Stimulated activated CD8-positive, alpha-beta memory T cell treated with anti-CD3 and anti-CD28 coated beads, Interleukin-4, amount 100 ng/mL, for 24 hours (primary cell): Measurements from ENCODE around the gene OR2S2.

Source experiments
- DNase-seq: peaks from one replicate; pipeline ENCODE4 v3.0.0-alpha.2; 2020; ENCODE audit warnings: low read depth

OR2S2 gene

GRCh38 chr9:35909274-35909673 is 48.7 kb downstream of the OR2S2 start, which contains the start of gene SPAAR:
SPAAR (plus strand) TSS chr9:35909490; CDS start chr9:35910464, 974 bp downstream.
- DNase-seq = no peak

GRCh38 chr9:35908504-35909125 is 49.3 kb downstream of the OR2S2 start:
- no peak for DNase-seq

- DNase-seq = no peak
Measured at GRCh38 chr9:35907711-35908503, 50.0 kb downstream of the OR2S2 start.
